Fibroblast of gingiva (primary cell): Measurements from ENCODE around the gene CTBP1.

Experiments
- DNase-seq: peaks from one replicate; pipeline ENCODE4 v3.0.0-alpha.2; 2011; ENCODE audit warnings: low read depth

Gene CTBP1

DNA sequence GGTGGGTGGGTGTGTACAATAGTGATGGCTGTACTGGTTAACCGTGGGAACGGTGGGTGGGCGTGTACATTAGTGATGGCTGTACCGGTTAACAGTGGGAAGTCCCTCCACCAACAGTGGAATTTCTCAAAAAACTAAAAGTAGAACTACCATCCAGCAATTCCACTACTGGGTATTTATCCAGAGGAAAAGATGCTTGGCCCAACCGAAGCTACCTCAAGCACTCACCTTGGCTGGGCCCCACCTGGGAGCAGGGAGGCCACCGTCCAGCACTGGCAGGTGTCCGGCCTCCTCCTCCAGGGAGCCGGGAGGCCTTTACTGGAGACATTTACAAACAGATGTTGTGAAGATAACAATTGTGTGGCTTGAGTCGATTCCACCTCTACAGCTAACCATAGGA, 34.8 kb upstream of the CTBP1 start:
- no peak for DNase-seq

DNA sequence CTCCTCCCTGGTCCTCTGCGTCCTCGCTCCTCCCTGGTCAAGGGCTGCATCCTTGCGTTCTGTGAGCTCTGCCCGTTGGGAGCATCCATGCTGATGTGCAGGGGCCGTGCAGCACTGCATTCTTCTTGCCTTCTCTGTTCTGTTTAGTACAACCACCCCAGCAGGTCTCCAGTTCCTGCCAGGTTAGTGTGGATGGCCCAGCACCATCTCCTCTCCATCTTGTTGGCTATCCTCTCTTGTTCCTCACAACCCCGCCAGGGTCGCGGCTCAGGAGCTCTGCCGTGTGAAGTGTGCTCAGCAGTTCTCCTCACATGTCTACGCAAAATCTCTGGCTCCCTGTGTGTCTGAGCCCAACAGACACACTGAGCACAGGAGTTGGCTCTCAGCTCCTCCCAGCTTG, 30.3 kb upstream of the CTBP1 start:
- no peak for DNase-seq

DNA sequence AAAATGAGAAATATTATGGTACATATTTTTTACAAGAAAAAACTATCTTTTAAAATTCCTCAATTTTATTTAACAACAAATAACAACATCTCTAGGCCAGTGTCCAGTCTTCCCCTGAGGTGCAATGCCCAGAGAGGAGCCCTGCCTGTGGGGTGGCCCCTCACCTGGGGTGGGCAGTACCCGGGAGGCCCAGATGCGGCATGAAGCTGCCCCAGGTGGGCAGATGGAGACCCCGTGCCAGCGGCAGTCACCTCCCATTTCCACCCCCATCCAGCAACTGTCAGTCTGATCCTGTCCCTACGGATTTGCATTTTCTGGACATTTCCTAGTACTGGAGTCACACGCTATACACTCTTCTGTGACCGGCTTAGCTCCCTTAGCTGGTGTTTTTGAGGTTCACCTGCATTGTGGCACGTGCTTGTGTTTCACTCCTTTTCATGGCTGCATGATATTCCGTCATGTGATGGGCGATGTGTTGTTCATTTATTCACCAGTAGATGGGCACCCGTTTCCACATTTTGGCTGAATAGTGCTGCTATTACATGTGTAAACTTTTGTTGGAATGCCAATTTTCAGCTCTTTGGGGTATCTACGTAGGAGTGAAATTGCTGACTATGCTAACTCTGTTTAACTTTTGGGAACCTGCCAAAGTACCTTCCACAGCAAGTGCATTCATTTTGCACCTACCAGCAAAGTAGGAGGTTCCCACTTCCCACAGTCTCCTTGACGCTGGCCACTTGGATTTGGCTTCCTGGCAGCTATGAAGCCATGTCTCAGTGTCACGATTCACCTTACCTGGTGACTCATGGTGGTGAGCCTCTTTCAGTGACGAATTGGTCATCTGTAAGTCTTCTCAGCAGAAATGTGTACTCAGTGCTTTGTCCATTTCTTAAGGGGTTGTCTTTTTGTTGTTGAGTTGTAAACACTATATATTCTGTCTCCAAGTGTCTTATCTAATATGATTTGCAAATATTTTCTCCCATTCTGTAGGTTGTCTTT, 29.0 kb upstream of the CTBP1 start:
- no peak for DNase-seq

DNA sequence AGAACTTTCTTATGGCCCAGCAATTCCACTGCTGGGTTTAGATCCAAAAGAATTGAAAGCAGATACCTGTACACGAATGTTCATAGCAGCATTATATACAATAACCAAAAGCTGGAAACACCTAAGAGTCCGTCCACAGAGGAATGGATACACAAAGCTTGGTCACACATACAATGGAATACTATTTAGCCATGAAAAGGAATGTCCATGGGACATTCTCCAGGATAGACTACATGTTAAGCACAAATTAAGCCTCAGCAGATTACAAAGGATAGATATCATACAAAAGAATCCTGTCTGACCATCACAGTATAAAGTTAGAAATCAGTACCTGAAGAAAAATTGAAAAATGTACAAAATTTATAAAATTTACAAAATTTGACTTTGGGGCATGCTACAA, 28.1 kb upstream of the CTBP1 start:
- DNase-seq = no peak

DNA sequence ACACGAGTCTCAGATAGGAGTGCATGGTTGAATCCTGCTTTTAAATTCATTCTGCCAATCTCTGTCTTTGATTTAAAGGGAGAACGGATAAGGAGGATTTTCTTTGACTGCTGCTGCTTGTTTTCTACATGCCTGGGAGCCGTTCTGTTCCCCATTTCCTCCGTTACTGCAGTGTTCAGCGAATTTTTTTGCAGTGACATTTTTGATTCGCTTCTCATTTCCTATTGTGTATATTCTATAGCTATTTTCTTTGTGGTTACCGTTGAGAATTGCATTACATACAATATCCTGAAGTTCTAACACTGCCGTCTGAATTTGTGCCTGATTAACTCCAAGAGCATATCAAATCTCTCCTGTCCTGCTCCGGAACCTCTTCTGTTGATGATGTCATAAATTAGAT, 25.9 kb upstream of the CTBP1 start:
- DNase-seq = no peak

DNA sequence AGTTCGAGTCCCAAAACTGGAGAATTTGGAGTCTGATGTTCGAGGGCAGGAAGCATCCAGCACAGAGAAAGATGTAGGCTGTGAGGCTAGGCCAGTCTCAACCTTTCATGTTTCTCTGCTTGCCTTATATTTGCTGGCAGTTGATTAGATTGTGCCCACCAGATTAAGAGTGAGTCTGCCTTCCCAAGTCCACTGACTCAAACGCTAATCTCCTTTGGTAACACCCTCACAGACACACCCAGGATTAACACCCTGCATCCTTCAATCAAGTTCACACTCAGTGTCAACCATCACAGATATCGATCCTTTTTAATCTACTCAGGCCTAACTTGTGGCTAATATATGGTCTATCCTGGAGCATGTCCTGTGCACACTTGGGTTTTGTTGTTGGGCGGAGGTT, 22.8 kb upstream of the CTBP1 start:
- no peak for DNase-seq

DNA sequence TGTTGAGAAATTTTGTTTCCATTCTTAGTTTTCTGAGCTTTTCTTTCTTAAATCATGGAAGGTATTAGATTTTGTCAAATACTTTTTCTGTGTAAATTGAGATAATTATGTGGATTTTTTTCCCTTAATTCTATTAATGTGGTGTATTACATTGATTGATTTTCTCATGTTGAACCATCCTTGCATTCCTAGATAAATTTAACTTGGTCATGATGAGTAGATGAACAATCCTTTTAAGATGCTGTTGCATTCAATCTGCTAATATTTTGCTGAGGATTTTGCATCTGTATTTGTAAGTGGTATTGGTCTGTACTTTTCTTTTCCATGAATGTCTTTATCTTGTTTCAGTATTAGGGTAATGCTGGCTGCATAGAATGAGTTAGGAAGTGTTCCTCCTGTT, 20.3 kb upstream of the CTBP1 start:
- DNase-seq = no peak

DNA sequence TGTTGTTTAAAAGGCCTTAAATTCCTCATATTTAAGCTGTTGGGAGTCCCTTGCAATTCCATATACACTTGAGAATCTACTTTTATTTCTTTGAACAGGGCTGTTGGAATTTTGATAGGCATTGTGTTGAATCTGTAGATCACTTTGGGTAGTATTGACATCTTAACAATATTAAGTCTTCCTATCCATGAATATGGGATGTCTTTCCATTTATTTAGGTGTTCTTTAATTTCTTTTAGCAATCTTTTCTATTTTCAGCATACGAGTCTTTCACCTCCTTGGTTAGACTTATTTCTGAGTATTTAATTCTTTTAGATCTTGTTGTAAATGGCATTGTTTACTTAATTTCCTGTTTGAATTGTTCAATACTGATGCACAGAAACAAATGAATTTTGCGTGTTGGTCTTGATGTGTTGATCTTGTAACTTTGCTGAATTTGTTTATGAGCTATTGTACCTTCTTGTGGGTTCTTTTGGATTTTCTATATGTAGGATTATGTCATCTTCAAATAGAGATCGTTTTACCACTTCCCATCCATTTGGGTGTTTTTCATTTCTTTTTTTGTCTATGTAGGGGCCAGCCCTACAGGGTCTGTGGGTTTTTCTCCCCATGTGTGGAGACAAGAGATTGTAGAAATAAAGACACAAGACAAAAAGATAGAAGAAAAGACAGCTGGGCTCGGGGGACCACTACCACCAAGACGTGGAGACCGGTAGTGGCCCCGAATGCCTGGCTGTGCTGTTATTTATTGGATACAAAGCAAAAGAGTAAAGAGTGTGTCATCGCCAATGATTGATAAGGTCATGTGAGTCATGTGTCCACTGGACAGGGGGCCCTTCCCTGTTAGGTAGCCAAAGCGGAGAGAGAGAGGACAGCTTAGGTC, 18.2 kb upstream of the CTBP1 start:
- no peak for DNase-seq

DNA sequence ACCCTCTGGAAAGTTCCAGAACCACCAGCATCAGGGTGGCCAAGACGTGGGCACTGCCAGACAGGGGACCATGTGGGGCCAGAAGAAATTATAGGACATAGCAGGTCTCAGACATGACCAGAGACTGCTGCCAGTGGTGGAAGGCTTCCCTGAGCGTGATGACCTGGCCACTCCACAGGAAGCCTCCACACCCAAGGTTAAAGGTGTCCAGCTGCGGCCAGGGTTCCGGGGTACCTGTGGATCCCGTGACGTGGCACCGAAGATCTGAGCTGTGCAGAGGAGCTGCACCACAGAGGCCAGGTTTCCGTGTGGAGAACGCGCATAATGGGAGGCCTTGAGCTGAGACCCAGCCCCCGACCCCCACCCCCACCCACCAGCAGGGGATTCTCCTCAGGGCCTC, 16.4 kb upstream of the CTBP1 start:
- DNase-seq = no peak

DNA sequence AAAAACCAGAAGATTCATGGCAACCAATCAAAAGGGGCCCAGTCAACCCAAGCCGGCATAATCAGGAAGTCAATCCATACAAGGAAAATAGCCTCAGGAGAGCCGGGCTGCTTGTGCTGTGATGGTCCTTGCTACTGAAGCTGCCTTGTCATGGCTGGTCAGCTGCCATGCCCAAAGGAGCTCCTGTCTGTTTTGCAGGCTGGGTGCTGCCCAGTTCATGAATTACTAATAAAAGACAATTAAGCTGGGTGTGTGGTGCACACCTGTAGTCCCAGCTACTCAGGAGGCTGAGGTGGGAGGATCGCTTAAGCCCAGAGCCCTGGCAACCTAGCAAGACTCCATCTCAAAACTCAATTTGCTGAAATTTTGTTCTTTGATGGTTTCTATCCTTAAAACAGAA, 16.0 kb upstream of the CTBP1 start:
- no peak for DNase-seq

DNA sequence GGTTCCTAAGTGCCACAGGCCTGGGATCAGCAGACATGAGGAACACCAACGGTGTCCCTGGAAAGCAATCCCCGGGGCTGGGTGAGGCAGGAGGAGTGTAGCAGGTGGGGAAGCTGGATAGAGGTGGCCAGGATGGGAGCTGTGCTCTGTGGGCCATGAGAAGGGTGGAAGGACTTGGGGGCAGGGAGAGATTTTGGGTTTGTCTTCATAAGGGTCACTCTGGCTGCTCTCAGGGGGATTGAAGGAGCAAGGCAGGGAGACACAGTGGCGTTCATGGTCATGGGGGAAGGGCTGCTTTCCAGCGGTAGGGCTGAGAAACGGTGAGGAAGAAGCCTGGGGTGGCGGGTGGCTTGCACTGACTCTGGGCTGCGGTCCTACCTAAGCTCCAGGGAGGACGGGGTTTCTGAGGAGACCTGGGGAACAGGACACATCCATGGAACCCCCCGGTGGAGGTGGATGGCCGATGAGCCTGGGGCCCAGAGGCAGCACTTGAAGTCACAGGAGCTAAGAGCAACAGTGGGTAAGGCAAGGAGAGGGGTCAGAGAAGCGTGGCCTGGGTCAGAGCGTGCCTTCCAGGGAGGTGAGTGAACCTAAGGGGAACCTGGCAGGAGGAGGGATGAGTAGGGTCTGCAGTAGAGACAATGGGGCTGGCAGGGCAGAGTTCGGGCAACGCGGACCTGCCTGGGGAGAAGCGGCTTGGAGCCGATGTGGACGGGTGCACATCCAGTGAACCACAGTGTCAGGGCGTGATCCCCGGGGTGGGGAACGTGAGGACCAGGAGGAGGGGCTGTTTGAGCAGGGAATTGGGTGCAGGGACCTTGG, 12.4 kb upstream of the CTBP1 start:
- no peak for DNase-seq

DNA sequence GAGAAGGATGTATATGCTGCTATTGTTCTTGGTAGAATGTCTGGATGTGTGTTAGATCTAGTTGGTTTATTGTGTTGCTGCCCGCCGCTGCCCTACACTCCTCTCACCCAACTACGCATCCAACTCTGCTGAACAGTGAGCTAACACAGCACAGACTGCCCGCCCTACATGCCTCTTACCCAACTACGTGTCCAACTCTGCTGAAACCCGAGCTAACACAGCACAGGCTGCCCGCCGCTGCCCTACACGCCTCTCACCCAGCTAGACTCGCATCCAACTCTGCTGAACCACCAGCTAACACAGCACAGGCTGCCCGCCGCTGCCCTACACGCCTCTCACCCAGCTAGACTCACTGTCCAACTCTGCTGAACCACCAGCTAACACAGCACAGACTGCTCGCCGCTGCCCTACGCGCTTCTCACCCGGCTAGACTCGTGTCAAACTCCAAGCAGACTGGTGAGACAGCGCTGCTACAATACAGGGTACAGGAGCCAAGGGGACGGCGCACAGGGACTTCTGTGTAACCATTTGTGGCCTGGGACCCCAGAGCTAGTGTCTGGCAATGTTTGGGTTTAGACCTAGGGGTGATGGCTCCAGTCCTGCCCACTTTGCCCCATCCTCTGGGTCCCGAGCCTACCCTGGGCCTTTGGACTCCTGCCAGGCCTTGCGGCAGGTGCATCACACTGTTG, 11.6 kb upstream of the CTBP1 start:
- DNase-seq = no peak

DNA sequence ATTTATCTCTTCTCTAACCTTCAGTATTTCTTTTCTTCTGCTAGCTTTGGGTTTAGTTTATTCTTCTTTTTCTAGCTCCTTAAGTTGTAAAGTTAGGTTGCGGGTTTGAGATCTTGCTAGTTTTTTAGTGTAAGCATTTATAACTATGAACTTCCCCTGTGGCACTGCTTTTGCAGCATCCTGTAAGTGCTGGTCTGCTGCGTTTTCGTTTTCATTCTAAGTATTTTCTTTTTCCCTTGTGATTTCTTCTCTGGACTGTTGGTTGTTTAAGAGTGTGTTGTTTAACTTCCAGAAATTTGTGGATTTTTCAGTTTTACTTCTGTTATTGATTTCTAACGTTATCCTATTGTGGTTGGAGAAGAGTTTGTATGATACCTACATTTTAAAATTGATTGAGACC, 11.0 kb upstream of the CTBP1 start:
- no peak for DNase-seq

DNA sequence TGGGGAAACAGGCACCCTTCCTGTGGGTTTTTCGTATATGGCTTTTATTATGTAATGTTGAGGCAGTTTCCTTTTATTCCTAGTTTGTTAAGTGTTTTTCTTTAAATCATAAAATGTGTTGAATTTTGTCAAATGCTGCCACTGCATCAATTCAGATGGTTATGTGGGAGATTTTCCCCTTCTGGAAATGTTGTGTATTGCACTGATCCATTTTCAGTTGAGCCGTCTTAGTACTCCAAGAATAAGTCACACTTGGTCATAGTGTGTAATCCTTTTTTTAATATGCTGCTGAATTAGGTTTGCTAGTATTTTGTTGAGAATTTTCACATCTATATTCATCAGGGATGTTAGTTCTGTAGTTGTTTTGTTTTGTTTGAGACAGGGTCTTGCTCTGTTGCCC, 9.5 kb upstream of the CTBP1 start:
- no peak for DNase-seq

DNA sequence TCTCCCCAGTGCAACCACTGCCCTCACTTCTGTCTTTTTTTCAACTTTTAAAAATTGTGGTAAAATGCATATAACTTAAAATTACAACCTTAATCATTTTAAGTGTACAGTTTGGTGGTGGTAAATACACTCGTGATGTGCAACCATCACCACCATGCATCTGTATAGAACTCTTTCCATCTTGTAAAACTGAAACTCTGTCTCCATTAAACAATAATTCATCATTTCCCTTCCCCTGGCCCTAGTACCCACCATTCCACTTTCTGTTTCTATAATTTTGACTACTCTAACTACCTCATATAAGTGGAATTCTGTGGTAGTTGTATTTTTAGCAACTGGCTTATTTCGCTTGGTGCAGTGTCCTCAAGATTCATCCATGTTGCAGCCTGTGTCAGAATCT, 6.8 kb upstream of the CTBP1 start:
- DNase-seq = no peak

DNA sequence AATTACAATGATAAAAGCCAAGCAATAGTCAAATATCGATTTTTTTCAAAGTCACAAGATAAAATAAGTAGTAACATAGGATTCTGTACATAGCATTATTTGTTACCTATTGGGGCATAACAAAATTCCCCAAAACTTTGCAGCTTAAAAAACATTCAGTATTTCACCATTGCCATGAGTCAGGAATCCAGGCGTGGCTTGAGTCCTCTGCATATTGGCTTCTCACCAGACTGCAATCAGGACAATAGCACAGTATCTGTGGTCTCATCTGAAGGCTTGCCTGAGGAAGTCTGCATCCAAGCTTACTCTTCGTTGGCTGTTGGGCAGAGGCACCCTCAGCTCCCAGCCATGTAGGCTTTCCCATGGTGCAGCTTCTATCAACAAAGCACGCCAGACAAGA, 6.2 kb upstream of the CTBP1 start:
- no peak for DNase-seq

DNA sequence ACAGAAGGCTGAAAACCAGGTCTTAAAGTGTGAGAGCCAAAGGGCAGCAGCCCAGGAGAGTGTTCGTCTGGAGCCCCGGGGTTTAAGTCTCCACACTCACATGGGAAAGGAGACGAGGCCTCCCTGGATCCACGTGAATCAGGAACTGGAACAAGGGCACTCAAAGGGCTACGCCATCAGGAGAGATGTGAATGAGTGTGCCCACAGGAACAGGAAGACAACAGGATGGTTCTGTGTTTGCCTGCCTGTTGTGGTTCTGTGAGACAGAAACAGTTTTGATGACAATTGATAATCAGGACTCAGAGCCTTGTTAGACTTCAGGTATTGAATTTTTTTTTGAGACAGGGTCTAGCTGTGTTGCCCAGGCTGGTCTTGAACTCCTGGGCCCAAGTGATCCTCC, 4.9 kb upstream of the CTBP1 start:
- DNase-seq = no peak

DNA sequence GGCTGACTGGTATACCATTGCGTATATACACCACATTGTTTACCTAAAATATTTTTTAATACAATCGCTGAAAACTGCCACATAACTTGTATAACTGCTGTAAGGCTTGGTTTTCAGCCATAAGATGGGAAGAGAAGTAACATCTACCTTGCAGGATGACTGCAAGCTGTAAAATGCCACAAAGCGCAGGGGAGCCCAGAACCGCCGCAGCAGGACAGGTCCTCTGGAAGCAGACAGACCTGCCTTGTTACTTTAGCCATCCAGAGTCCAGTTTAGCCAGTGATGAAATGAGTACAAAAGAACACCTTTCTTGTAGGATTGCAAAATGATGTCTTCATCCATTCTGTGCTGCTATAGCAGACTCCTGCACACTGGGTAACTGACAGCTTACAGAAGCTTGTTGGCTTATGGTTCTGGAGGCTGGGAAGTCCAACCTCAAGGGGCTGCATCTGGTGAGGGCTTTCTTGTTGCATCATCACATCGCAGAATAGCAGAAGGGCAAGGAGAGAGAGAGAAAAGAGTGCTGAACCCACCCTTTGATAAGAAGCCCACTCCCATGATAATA, 4.1 kb upstream of the CTBP1 start:
- no peak for DNase-seq

DNA sequence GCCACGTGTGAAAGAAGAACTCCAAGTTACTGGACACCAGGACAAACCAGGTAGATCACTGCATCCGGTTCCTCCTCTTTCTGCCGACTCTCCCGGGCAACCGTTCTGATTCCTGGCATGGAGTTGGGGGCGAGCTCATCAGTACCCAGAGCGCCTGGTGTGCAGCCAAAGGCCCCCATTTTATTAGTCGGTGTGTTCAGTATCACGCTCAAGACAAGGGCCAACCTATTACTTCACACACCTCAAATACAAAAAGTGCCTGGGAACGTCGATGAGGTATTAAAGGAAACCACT, 2.8 kb upstream of the CTBP1 start:
- DNase-seq = no peak

DNA sequence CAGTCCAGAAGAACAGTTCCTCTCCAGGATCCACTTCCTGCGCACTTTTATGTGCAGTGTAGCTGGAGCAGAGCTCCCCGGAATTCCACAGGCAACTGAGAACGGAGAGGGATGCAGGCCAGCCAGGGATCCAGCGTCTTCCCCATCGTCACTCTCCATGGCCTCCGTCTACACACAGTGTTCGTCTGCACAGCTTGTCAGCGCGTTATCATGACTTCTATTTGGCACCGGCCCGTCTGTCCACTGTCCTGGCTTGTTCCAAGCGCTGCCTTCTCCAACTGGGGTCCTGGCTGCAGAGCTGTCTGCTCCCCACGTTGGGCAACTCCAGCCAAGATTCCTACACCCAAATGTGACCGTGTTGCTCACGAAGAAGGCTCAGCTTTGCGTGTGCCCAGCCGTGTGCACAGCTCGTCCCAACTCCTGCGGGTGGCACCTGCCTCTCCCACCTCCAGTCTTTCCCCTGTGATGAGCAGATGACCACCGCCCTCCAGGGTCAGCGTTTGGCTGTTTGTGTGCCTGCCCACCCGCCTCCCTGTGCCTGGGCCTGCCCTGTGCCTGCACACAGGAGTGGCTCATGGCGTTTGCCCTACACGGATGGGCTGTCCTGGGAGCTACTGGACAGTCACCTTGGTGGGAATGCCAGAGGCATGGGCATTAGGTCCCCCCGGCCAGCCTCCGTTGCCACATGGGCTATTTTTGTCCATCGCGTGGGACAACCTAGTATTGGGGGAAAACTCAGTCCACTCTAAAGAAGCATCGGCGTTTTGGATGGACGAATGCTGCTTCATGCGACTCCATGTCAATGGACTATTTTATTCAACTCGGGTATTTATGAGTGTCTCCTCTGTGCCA, 2.2 kb upstream of the CTBP1 start:
- peak; percentile 1 for DNase-seq

DNA sequence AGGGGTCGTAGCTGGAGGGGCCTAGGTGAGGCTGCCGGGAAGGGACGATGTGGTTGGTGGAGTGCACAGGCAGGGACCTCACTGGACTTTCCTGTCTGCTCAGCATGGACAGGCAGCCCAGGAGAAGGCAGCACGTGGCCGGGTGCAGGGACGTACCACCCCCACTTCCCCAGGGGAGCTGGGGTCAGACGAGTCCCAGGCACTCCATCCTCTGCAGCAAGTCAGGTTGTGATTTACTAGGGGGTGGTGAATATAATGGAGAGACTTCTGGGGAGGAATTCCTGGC, 1.5 kb upstream of the CTBP1 start:
- DNase-seq = no peak
